Large intestine (tissue), 12 donors: ENCODE measurements around the gene FA2H. TPM values are rescaled to one million over a fixed set of nuclear protein-coding genes. Genes with fewer than 3 reads are reported as not detected.
A peak's percentile ranks its signal among the peaks of the same experiment; 100 is the strongest.
"Not testable (repeated sequence)": the region's sequence is repeated elsewhere in the genome, so short reads cannot be mapped to it uniquely, and the experiment has no call there.

Experiments
- DNase-seq, 2 donors: peaks; one replicate each; pipeline versions ENCODE4 v3.0.0 to v3.0.0-alpha.2; 2013
- H3K27ac ChIP-seq: one replicate; pipeline ENCODE4 v1.5.1; 2013; ENCODE audit warnings: low read length
- H3K27me3 ChIP-seq: 2 replicates; pipeline ENCODE4 v1.6.1; 2013; ENCODE audit warnings: low read length; ENCODE audit not compliant: control insufficient read depth, insufficient read depth
- H3K36me3 ChIP-seq: 2 replicates; pipeline ENCODE4 v1.6.1; 2013; ENCODE audit warnings: low read length; ENCODE audit not compliant: control insufficient read depth, insufficient read depth
- H3K4me1 ChIP-seq: one replicate; pipeline ENCODE4 v1.6.1; 2013; ENCODE audit warnings: low read length; ENCODE audit not compliant: control insufficient read depth, insufficient read depth
- H3K4me3 ChIP-seq: one replicate; pipeline ENCODE4 v1.5.1; 2013; ENCODE audit warnings: low read length
- H3K9me3 ChIP-seq: one replicate; pipeline ENCODE4 v1.6.1; 2013; ENCODE audit warnings: mild to moderate bottlenecking, low read depth, low read length, moderate library complexity; ENCODE audit not compliant: control insufficient read depth
- WGBS: methylation state at CpG from one replicate; pipeline ENCODE4 v1.1.5; 2013; ENCODE audit warnings: low lambda C conversion rate; ENCODE audit not compliant: insufficient coverage; 5-methylcytosine and 5-hydroxymethylcytosine counted together
- long read RNA-seq, 11 donors: transcript quantifications; one replicate each; lab custom pipeline, GENCODE V29; 2026
- polyA plus RNA-seq: library from polyadenylated mRNA; unstranded; fragments of 120-200 nt; gene quantifications from one replicate; pipeline ENCODE4 v1.2.1, GENCODE V29; 2013

Gene FA2H, protein sequence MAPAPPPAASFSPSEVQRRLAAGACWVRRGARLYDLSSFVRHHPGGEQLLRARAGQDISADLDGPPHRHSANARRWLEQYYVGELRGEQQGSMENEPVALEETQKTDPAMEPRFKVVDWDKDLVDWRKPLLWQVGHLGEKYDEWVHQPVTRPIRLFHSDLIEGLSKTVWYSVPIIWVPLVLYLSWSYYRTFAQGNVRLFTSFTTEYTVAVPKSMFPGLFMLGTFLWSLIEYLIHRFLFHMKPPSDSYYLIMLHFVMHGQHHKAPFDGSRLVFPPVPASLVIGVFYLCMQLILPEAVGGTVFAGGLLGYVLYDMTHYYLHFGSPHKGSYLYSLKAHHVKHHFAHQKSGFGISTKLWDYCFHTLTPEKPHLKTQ
- 10.4 TPM for polyA plus RNA-seq
- long read RNA-seq, donor 1, partial matches to known transcripts: 0 of 2 reads
- long read RNA-seq, donor 1, other reads (novel, unspliced or antisense): 0 of 2 reads
- long read RNA-seq, donor 2, partial matches to known transcripts: 0 of 3 reads
- long read RNA-seq, donor 2, other reads (novel, unspliced or antisense): 0 of 3 reads
- long read RNA-seq, donor 3: 0 reads
- long read RNA-seq, donor 4, partial matches to known transcripts: 0 of 1 reads
- long read RNA-seq, donor 4, other reads (novel, unspliced or antisense): 0 of 1 reads
- long read RNA-seq, donor 5, partial matches to known transcripts: 0 of 4 reads
- long read RNA-seq, donor 5, other reads (novel, unspliced or antisense): 0 of 4 reads
- long read RNA-seq, donor 6, partial matches to known transcripts: 0 of 4 reads
- long read RNA-seq, donor 6, other reads (novel, unspliced or antisense): 0 of 4 reads
- long read RNA-seq, donor 7, partial matches to known transcripts: 0 of 4 reads
- long read RNA-seq, donor 7, other reads (novel, unspliced or antisense): 0 of 4 reads
- long read RNA-seq, donor 8, transcript FA2H-202 (2 exons, 2,075 nt): major isoform, 5 of 6 reads
- long read RNA-seq, donor 8, partial matches to known transcripts: 0 of 6 reads
- long read RNA-seq, donor 8, other reads (novel, unspliced or antisense): 0 of 6 reads
- long read RNA-seq, donor 9, partial matches to known transcripts: 0 of 4 reads
- long read RNA-seq, donor 9, other reads (novel, unspliced or antisense): 0 of 4 reads
- long read RNA-seq, donor 10, partial matches to known transcripts: 0 of 4 reads
- long read RNA-seq, donor 10, other reads (novel, unspliced or antisense): 0 of 4 reads
- long read RNA-seq, donor 11, partial matches to known transcripts: 0 of 2 reads
- long read RNA-seq, donor 11, other reads (novel, unspliced or antisense): 0 of 2 reads

DNA sequence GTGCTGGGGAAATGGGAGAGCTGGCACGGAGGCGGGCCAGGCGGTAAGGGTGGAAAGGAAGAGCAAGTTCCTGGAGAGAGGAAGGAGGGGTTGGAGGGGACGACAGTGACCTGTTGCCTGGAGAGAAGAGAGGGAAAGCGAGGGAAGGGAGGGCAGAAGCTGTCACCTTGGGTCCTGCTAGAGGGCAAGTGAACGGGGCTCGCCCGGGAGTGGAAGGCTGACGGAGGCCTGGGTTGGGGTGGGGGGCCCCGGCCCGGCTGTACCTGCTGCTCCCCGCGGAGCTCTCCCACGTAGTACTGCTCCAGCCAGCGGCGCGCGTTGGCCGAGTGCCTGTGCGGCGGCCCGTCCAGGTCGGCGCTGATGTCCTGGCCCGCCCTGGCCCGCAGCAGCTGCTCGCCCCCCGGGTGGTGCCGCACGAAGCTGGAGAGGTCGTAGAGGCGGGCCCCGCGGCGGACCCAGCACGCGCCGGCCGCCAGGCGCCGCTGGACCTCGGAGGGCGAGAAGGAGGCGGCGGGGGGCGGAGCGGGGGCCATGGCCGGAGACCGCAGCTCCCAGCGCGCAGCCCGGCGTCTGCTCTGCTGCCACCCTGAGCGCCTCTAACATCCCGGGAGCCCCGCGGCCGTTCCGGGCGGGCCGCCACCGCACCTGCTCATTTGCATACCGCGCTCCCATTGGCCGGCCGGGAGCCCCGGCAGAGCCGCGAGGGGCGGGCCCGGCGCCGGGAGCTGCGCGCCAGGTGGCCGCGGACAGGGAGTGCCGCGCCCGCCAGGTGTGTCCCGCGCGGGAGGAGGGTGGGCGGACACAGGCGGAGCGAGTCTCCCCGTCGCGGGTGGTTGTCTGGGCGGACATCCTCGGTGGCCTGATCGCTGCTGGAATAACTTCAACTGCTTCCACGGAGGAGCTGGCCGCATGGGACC is at the start of gene FA2H:
Gene FA2H, minus strand, starts transcription at position 598 of the 917 bp plus-strand sequence. Its CDS starts 65 bp downstream, at position 533.
- DNase-seq: peak; percentile 89 to 95
- peaks cover 5% of the 10 kb centered on the region for H3K4me1 ChIP-seq
- peak within 1 kb of the TSS; percentile 69 for H3K4me3 ChIP-seq
- no peaks in the 10 kb centered on the region for H3K36me3 ChIP-seq
- H3K9me3 ChIP-seq: no peaks in the 10 kb centered on the region
- WGBS: 0% methylated on average over 1 of the region's 94 CpGs
- peaks cover 10% of the 10 kb centered on the region for H3K27me3 ChIP-seq
- peak within 1 kb of the TSS; percentile 53 for H3K27ac ChIP-seq

DNA sequence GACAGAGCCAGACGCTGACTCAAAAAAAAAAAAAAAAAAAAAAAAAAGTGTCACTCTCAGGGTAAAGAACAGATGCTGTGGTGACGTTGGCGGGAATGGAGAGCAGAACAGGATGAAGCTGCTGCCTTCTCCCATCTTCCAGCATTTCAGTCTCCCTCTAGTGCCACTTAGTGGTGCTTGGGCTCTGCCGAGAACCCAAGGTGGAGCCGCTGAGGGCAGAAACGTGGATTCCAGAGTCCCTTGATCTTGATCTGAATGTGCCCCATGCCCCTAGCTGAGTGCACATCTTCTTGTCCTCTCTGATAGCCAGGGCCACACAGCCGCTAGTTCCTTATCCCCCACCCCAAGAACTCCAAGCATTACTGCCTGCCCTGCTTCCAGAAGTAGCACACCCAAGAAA is 43.2 kb upstream of the FA2H start:
- H3K4me1 ChIP-seq: peaks cover 3% of the 10 kb centered on the region
- WGBS: 100% methylated on average over 1 of the region's 7 CpGs
- no peak for DNase-seq

DNA sequence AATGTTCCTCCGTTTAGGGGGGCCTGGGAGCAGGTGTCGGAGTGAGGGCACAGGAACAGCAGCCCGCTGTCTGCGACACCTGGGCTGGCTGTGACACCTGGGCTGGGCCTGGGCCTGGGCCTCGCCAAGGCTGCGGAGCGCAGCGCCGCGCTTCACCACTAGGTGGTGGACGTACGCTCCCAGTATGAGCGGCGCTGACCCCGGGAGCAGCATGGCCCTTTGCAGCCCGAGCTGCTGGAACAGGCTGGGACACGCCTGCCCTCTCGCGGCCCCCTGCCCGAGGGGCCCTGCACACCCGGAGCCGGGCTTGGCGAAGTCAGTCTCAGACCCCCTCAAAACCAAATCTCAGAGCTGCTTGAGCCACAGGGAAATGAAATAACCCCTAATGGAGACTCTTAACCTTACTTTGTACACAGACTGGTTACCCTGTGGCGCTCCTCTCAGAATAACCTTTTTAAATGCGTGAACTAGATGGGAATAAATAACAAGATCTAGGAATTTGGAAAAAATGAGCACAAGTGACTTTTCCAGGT is 38.6 kb upstream of the FA2H start:
- DNase-seq: peak; percentile 82
- H3K27ac ChIP-seq: no peak overlapping the region
- H3K36me3 ChIP-seq: no peaks in the 10 kb centered on the region
- no peaks in the 10 kb centered on the region for H3K27me3 ChIP-seq
- WGBS: no CpG with 5 or more reads among the region's 25 CpGs
- H3K4me3 ChIP-seq: no peak overlapping the region
- H3K9me3 ChIP-seq: no peaks in the 10 kb centered on the region
- H3K4me1 ChIP-seq: peaks cover 3% of the 10 kb centered on the region

More for the DNA sequence above, 43.2 kb upstream of the FA2H start:
- H3K9me3 ChIP-seq: peaks cover 4% of the 10 kb centered on the region
- no peak overlapping the region for H3K27ac ChIP-seq
- H3K4me3 ChIP-seq: no peak overlapping the region
- peaks cover 4% of the 10 kb centered on the region for H3K27me3 ChIP-seq
- no peaks in the 10 kb centered on the region for H3K36me3 ChIP-seq

DNA sequence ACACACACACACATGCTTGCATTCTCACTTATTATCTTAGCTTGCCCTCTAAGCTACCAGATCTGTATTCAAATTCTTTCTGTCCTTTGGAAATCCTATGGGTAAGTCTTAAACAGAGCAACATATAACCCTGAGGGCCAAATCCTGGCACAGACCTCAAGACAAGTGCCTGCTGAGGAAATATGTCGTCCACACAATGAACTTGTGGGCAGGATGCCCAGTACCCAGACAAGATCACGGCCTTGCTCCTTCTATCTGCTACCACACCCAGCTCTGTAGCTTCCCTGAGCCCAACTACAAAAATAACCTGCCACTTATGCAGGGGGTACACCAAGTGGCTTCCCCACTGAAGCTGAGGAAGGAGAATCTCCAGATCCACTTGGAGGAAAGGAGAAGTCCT is 37.3 kb upstream of the FA2H start:
- Histone ChIP-seq H3K27me3 (no peaks in the 10 kb centered on the region), H3K4me3 (no peak overlapping the region), H3K27ac (no peak overlapping the region), H3K9me3 (peaks cover 8% of the 10 kb centered on the region), H3K4me1 (peaks cover 3% of the 10 kb centered on the region), H3K36me3 (no peaks in the 10 kb centered on the region)
- WGBS: no CpG with 5 or more reads among the region's 2 CpGs
- no peak for DNase-seq

DNA sequence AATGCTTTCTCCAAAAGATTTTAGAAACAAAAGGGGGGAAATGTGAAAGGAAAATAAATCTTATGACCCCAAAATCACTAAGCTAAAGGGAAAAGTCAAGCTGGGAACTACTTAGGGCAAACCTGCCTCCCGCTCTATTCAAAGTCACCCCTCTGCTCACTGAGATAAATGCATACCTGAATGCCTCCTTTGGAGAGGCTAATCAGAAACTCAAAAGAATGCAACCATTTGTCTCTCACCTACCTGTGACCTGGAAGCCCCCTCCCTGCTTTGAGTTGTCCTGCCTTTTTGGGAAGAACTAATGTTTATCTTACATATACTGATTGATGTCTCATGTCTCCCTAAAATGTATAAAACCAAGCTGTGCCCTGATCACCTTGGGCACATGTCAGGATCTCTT is 36.6 kb upstream of the FA2H start:
- not testable (repeated sequence) for H3K27me3 ChIP-seq, H3K36me3 ChIP-seq, H3K4me1 ChIP-seq, H3K27ac ChIP-seq, DNase-seq, H3K9me3 ChIP-seq, H3K4me3 ChIP-seq
- WGBS: no CpG with 5 or more reads among the region's 1 CpG

DNA sequence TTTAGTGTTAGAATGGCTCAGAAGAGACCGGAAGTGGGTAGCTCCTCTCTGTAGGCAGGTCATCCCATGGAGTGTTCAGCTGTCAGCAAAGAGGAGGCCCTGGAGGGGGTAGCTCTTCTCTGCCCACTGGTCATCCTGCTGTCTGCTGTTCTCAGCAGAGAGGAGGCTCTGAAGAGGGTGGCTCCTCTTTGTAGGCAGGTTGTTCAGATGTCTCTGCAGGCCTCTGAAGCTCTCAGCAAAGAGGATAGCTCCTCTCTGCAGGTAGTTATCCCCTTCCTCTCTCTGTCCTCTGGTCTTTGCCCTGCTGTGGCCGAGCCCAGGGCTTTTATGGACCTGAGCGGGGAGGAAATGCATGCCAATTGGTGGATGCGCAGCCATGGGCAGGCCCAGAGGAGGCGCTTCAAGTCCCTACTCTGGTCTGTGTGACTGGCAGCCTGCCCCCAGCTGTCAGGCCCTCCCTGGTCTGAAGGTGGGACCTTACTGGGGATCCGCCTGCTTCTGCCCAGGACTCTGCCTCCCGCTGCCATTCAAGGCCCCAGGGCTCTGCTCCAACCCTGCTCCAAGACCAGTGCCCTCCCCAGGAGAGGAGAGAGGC is 32.5 kb upstream of the FA2H start:
- H3K4me3 ChIP-seq: no peak overlapping the region
- H3K27ac ChIP-seq: no peak overlapping the region
- H3K4me1 ChIP-seq: no peaks in the 10 kb centered on the region
- no peak for DNase-seq
- H3K36me3 ChIP-seq: no peaks in the 10 kb centered on the region
- peaks cover 8% of the 10 kb centered on the region for H3K9me3 ChIP-seq
- WGBS: no CpG with 5 or more reads among the region's 7 CpGs
- H3K27me3 ChIP-seq: no peaks in the 10 kb centered on the region

DNA sequence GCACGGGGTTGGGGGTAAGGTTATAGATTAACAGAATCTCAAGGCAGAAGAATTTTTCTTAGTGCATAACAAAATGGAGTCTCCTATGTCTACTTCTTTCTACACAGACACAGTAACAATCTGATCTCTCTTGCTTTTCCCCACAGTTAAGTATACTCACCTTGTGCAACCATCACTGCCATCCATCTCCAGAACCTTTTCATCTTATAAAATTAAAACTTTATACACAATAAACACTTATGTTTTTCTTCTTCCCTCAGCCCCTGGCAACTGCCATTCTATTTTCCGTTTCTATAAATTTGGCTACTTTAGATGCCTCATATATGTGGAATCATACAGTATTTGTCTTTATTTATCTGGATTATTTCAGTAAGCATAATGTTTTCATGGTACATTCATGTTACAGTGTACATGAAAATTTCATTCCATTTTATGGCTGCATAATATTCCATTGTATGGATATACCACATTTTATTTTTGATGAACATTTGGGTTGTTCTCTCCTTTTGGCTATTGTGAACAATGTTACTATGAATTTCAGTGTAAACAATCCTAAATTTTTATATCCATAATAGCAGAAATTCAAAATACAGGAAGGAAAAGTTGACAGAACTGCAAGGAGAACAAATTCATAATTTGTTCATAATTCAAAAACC is 25.7 kb upstream of the FA2H start:
- Histone ChIP-seq H3K36me3 (no peaks in the 10 kb centered on the region), H3K27me3 (no peaks in the 10 kb centered on the region)

DNA sequence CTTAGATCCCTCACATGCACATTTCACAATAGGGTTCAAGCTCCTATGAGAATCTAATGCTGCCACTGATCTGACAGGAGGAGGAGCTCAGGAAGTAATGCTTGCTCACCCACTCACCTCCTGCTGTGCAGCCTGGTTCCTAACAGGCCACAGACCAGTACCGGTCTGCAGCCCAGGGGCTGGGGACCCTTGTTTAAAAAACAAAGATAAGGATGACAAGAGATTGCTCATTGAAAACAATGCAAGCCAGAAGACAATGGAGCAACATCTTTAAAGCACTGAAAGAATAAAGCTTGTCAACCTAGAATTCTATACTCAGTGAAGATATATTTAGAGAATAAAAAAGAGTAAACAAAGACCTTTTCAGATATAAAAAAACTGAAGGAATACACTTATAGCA is 22.8 kb upstream of the FA2H start:
- no peak overlapping the region for H3K27ac ChIP-seq
- H3K27me3 ChIP-seq: no peaks in the 10 kb centered on the region
- no CpG with 5 or more reads among the region's 1 CpG for WGBS
- no peaks in the 10 kb centered on the region for H3K36me3 ChIP-seq
- no peaks in the 10 kb centered on the region for H3K9me3 ChIP-seq
- H3K4me1 ChIP-seq: no peaks in the 10 kb centered on the region
- H3K4me3 ChIP-seq: no peak overlapping the region
- no peak for DNase-seq

More for the DNA sequence above, 25.7 kb upstream of the FA2H start:
- no peak for DNase-seq
- WGBS: no CpG with 5 or more reads among the region's 2 CpGs
- Histone ChIP-seq H3K4me3 (no peak overlapping the region), H3K27ac (no peak overlapping the region), H3K4me1 (no peaks in the 10 kb centered on the region), H3K9me3 (no peaks in the 10 kb centered on the region)
